ENCODE measurements around the gene COPS6. TPM values are rescaled to one million over a fixed set of nuclear protein-coding genes. Genes with fewer than 3 reads are reported as not detected.

Gene COPS6
- total RNA-seq, 4 donors from 2014 or later, result 18.3 to 61.3 (median 44.5) TPM

- Histone ChIP-seq H3K9me3 (no peaks in the 10 kb centered on the region), H3K4me3 (no peak overlapping the region), H3K4me1 (peaks cover 8 to 16% (median 14%) of the 10 kb centered on the region in 4 donors), H3K27ac (no peak overlapping the region), H3K27me3 (no peaks in the 10 kb centered on the region), H3K36me3 (peaks cover 0 to 49% (median 21%) of the 10 kb centered on the region in 4 donors)
- intact Hi-C loops (cut with DNase I; ENCODE audit: low total_unique reads) (no loop called here), in situ Hi-C loops (cut with MboI; ENCODE audit: low pct_ligation_motif_present in 1 of 4, low pct_unique_long_range_greater_than_20kb in 1 of 4, low sequenced_read_pairs in 3 of 4) (no loop called here)
- no peak for DNase-seq
- TF ChIP-seq CTCF (IDR thresholded peaks at IDR 0.05) (no peak), POLR2AphosphoS5 (IDR thresholded peaks at IDR 0.05) (no peak)
- 71% methylated on average over 8 of the region's 8 CpGs; no CpG with 5 or more reads in 1 of the 2 donors for WGBS, 2 donors (ENCODE audit: low coverage in 1 of 2)
Measured at GRCh38 chr7:100093054-100093453, 4.3 kb downstream of the COPS6 start.

- no peak for DNase-seq
- WGBS, 2 donors (ENCODE audit: low coverage in 1 of 2), result 63 to 70% methylated on average over 4 to 13 of the region's 13 CpGs
- Histone ChIP-seq H3K9me3 (no peaks in the 10 kb centered on the region), H3K27me3 (no peaks in the 10 kb centered on the region), H3K27ac (peak overlapping the region in 1 of 4 donors; percentile 11), H3K36me3 (peaks cover 0 to 53% (median 23%) of the 10 kb centered on the region in 4 donors), H3K4me1 (peaks cover 4 to 12% (median 10%) of the 10 kb centered on the region in 4 donors), H3K4me3 (no peak overlapping the region)
- in situ Hi-C loops (cut with MboI; ENCODE audit: low pct_ligation_motif_present in 1 of 4, low pct_unique_long_range_greater_than_20kb in 1 of 4, low sequenced_read_pairs in 3 of 4) (no loop called here), intact Hi-C loops (cut with DNase I; ENCODE audit: low total_unique reads) (no loop called here)
- no peak for TF ChIP-seq POLR2AphosphoS5 (IDR thresholded peaks at IDR 0.05)
- no peak for TF ChIP-seq EP300 (IDR thresholded peaks at IDR 0.05; ENCODE audit: low read depth)
Measured at GRCh38 chr7:100093498-100093897, 4.7 kb downstream of the COPS6 start.

- in situ Hi-C loops (cut with MboI; ENCODE audit: low pct_ligation_motif_present in 1 of 4, low pct_unique_long_range_greater_than_20kb in 1 of 4, low sequenced_read_pairs in 3 of 4), result no loop called here
- H3K27me3 ChIP-seq, result no peaks in the 10 kb centered on the region
- H3K9me3 ChIP-seq, result no peaks in the 10 kb centered on the region
- peaks cover 4 to 16% (median 8%) of the 10 kb centered on the region in 4 donors for H3K4me1 ChIP-seq
- TF ChIP-seq EP300 (IDR thresholded peaks at IDR 0.05; ENCODE audit: low read depth), result no peak
- TF ChIP-seq POLR2A (IDR thresholded peaks at IDR 0.05), result no peak
- no peak for TF ChIP-seq CTCF (IDR thresholded peaks at IDR 0.05)
- TF ChIP-seq POLR2AphosphoS5 (IDR thresholded peaks at IDR 0.05), result no peak
- intact Hi-C loops (cut with DNase I; ENCODE audit: low total_unique reads), result no loop called here
- H3K27ac ChIP-seq, result peak overlapping the region in 1 of 4 donors; percentile 11
- no peak for DNase-seq
- H3K36me3 ChIP-seq, result peaks cover 0 to 58% (median 25%) of the 10 kb centered on the region in 4 donors
- 86 to 87% methylated on average over 3 to 16 of the region's 16 CpGs for WGBS, 2 donors (ENCODE audit: low coverage in 1 of 2)
- no peak overlapping the region for H3K4me3 ChIP-seq
Measured at GRCh38 chr7:100093925-100094486, 5.2 kb downstream of the COPS6 start.

GRCh38 chr7:100095289-100095688 lies 6.5 kb downstream of the COPS6 start:
- Histone ChIP-seq H3K27ac (no peak overlapping the region), H3K9me3 (no peaks in the 10 kb centered on the region), H3K4me3 (no peak overlapping the region), H3K4me1 (peaks cover 5 to 18% (median 9%) of the 10 kb centered on the region in 4 donors), H3K36me3 (peaks cover 0 to 64% (median 26%) of the 10 kb centered on the region in 4 donors), H3K27me3 (no peaks in the 10 kb centered on the region)
- TF ChIP-seq POLR2A (IDR thresholded peaks at IDR 0.05) (no peak), CTCF (IDR thresholded peaks at IDR 0.05) (no peak), EP300 (IDR thresholded peaks at IDR 0.05; ENCODE audit: low read depth) (no peak), POLR2AphosphoS5 (IDR thresholded peaks at IDR 0.05) (no peak)
- intact Hi-C loops (cut with DNase I; ENCODE audit: low total_unique reads) (no loop called here), in situ Hi-C loops (cut with MboI; ENCODE audit: low pct_ligation_motif_present in 1 of 4, low pct_unique_long_range_greater_than_20kb in 1 of 4, low sequenced_read_pairs in 3 of 4) (no loop called here)
- WGBS, 2 donors (ENCODE audit: low coverage in 1 of 2), result 71 to 82% methylated on average over 3 to 9 of the region's 9 CpGs
- DNase-seq, result no peak

- no peaks in the 10 kb centered on the region for H3K9me3 ChIP-seq
- intact Hi-C loops (cut with DNase I; ENCODE audit: low total_unique reads) (no loop called here), in situ Hi-C loops (cut with MboI; ENCODE audit: low pct_ligation_motif_present in 1 of 4, low pct_unique_long_range_greater_than_20kb in 1 of 4, low sequenced_read_pairs in 3 of 4) (no loop called here)
- TF ChIP-seq CTCF (IDR thresholded peaks at IDR 0.05) (no peak), POLR2AphosphoS5 (IDR thresholded peaks at IDR 0.05) (no peak), POLR2A (IDR thresholded peaks at IDR 0.05) (no peak), EP300 (IDR thresholded peaks at IDR 0.05; ENCODE audit: low read depth) (no peak)
- 92% methylated on average over 17 of the region's 17 CpGs; no CpG with 5 or more reads in 1 of the 2 donors for WGBS, 2 donors (ENCODE audit: low coverage in 1 of 2)
- H3K27ac ChIP-seq, result no peak overlapping the region
- no peak for DNase-seq
- H3K4me1 ChIP-seq, result peaks cover 5 to 18% (median 9%) of the 10 kb centered on the region in 4 donors
- H3K27me3 ChIP-seq, result no peaks in the 10 kb centered on the region
- H3K4me3 ChIP-seq, result no peak overlapping the region
- H3K36me3 ChIP-seq, result peaks cover 0 to 64% (median 26%) of the 10 kb centered on the region in 4 donors
Measured at GRCh38 chr7:100095704-100096103, 6.9 kb downstream of the COPS6 start.
